OCI-LY3 (cell line): ENCODE data around the gene CREB5.

ENCODE experiments used
- CTCF ChIP-seq: fragments of 200-600, 300-600 bp; sonication (generic); IDR thresholded peaks from 2 replicates; pipeline ENCODE4 v1.5.1; 2014; ENCODE audit warnings: antibody characterized with exemption, low read length, low read depth
- EZH2phosphoT487 ChIP-seq: fragments of 200-600 bp; shearing (Covaris generic); IDR thresholded peaks from 2 replicates; pipeline ENCODE4 v1.6.1; 2018; ENCODE audit warnings: antibody characterized with exemption, mixed run types, low read depth

- TF ChIP-seq CTCF (no peak), EZH2phosphoT487 (no peak)
These were observed 274.1 kb downstream of the CREB5 start for GRCh38 chr7:28686418-28686800.
